Spleen (tissue), 11 donors: ENCODE measurements around the gene LSM3. TPM values are rescaled to one million over a fixed set of nuclear protein-coding genes. Genes with fewer than 3 reads are reported as not detected.

ENCODE experiments used
- DNase-seq: peaks from one replicate; pipeline ENCODE4 v3.0.0-alpha.2; 2020
- H3K27ac ChIP-seq, 8 donors: fragments of 200-600 bp; sonication (generic) in 7 of 8; 1 replicate in 4 of 8; 2 replicates in 4 of 8; pipeline versions ENCODE4 v1.5.0 to v1.8.0; 2016 to 2021; ENCODE audit warnings: inconsistent platforms in 4 of 8, mild to moderate bottlenecking in 4 of 8, moderate library complexity in 1 of 8
- H3K27me3 ChIP-seq, 7 donors: fragments of 200-600 bp; sonication (generic) in 6 of 7; replicated peaks in 1 of 7; 1 replicate in 4 of 7; 2 replicates in 3 of 7; pipeline versions ENCODE4 v1.5.0 to v1.8.0; 2016 to 2021; ENCODE audit warnings: inconsistent platforms in 3 of 7, mild to moderate bottlenecking in 1 of 7
- H3K36me3 ChIP-seq, 6 donors: fragments of 200-600 bp; sonication (generic) in 5 of 6; 1 replicate in 4 of 6; 2 replicates in 2 of 6; pipeline versions ENCODE4 v1.5.0 to v1.8.0; 2016 to 2021; ENCODE audit warnings: inconsistent platforms in 2 of 6
- H3K4me1 ChIP-seq, 6 donors: fragments of 200-600 bp; sonication (generic) in 5 of 6; 1 replicate in 3 of 6; 2 replicates in 3 of 6; pipeline versions ENCODE4 v1.5.0 to v1.8.0; 2016 to 2021; ENCODE audit warnings: inconsistent platforms in 3 of 6
- H3K4me3 ChIP-seq, 8 donors: fragments of 200-600 bp; sonication (generic) in 7 of 8; 1 replicate in 4 of 8; 2 replicates in 4 of 8; pipeline versions ENCODE4 v1.5.0 to v1.8.0; 2016 to 2021; ENCODE audit warnings: inconsistent platforms in 4 of 8, mild to moderate bottlenecking in 4 of 8, moderate library complexity in 2 of 8
- H3K9me3 ChIP-seq, 8 donors: fragments of 200-600 bp; sonication (generic) in 7 of 8; 1 replicate in 4 of 8; 2 replicates in 4 of 8; pipeline versions ENCODE4 v1.5.0 to v1.8.0; 2016 to 2021; ENCODE audit warnings: inconsistent platforms in 4 of 8
- POLR2A ChIP-seq, 3 donors: fragments of 450-650 bp; IDR thresholded peaks; one replicate each; pipeline ENCODE4 v1.5.1; 2017; ENCODE audit warnings: antibody characterized with exemption in 3 of 3, mild to moderate bottlenecking in 1 of 3
- POLR2AphosphoS5 ChIP-seq, 3 donors: sonication (generic); formaldehyde crosslinking; IDR thresholded peaks; one replicate each; pipeline ENCODE4 v1.5.1; 2017; ENCODE audit warnings: antibody characterized with exemption in 3 of 3
- WGBS, 5 donors: extraction: QIAGEN DNeasy Blood & Tissue Kit in 3 of 5; methylation state at CpG; one replicate each; pipeline versions ENCODE4 v1.1.5 to v1.1.7; 2013 to 2018; 5-methylcytosine and 5-hydroxymethylcytosine counted together
- intact Hi-C: fragments of 100-400 bp; cut with DNase I; formaldehyde crosslinking; loops from one replicate; pipeline ENCODE4 v1.15.0; 2023; ENCODE audit warnings: low total_unique reads
- polyA plus RNA-seq, 3 donors: library from polyadenylated mRNA; stranded (reverse); fragments of 200-250 nt; gene quantifications; one replicate each; pipeline ENCODE4 v1.2.1, GENCODE V29; 2013
- total RNA-seq, 7 donors: library from RNA; depleted of rRNA in 3 of 7; stranded (reverse); fragments of >200 nt in 3 of 7; fragmentation: NEBNext Ultra II Directional in 4 of 7; extraction: Animal tissue kit (Norgen Biotek cat#: 25700) in 4 of 7; gene quantifications; one replicate each; pipeline versions ENCODE4 v1.1.0 to v1.2.1, GENCODE V29; 2016 to 2021
- TF ChIP-seq, protein P1 (sequence below), 11 experiments: fragments of 200-600 bp in 7 of 11; fragments of 450-650 bp in 4 of 11; sonication (generic) in 4 of 11; IDR thresholded peaks in 8 of 11; conservative IDR thresholded peaks in 3 of 11; 1 replicate in 7 of 11; 2 replicates in 4 of 11; pipeline versions ENCODE4 v1.4.0 to v1.8.0; 2016 to 2021; ENCODE audit warnings: antibody characterized with exemption in 11 of 11, inconsistent platforms in 4 of 11, mild to moderate bottlenecking in 1 of 11
- donor health status: healthy with polysubstance abuse.
- donor health status: DM: no; HTN: no; CAD: no; lungs with moderate emphysema.
- donor health status: DM: no; HTN: no; CAD: no.
- donor health status: Bipolar disorder and iron deficiency.
- donor health status: healthy.
- donor health status: DM: no; HTN: no; CAD: no.
- donor health status: DM: yes; HTN: yes; CAD: no.

LSM3 gene
- total and polyA plus RNA-seq, 10 donors: 7.5 to 15.8 (median 9.7) TPM

GRCh38 chr3:14200841-14201240 lies 22.2 kb downstream of the LSM3 start:
- TF ChIP-seq POLR2AphosphoS5 (IDR thresholded peaks at IDR 0.05) (no peak), POLR2A (IDR thresholded peaks at IDR 0.05) (no peak)
- TF ChIP-seq, protein P1, sequence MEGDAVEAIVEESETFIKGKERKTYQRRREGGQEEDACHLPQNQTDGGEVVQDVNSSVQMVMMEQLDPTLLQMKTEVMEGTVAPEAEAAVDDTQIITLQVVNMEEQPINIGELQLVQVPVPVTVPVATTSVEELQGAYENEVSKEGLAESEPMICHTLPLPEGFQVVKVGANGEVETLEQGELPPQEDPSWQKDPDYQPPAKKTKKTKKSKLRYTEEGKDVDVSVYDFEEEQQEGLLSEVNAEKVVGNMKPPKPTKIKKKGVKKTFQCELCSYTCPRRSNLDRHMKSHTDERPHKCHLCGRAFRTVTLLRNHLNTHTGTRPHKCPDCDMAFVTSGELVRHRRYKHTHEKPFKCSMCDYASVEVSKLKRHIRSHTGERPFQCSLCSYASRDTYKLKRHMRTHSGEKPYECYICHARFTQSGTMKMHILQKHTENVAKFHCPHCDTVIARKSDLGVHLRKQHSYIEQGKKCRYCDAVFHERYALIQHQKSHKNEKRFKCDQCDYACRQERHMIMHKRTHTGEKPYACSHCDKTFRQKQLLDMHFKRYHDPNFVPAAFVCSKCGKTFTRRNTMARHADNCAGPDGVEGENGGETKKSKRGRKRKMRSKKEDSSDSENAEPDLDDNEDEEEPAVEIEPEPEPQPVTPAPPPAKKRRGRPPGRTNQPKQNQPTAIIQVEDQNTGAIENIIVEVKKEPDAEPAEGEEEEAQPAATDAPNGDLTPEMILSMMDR (IDR thresholded peaks at IDR 0.05 in 8 of 11, conservative IDR thresholded peaks at IDR 0.05 in 3 of 11): no peak
- WGBS, 5 donors: 93 to 97% (median 96%) methylated on average over 4 of the region's 4 CpGs
- Histone ChIP-seq H3K36me3 (peaks cover 0 to 46% (median 27%) of the 10 kb centered on the region in 6 donors), H3K27me3 (no peaks in the 10 kb centered on the region), H3K27ac (no peak overlapping the region), H3K4me3 (no peak overlapping the region), H3K9me3 (no peaks in the 10 kb centered on the region), H3K4me1 (peaks cover 4 to 36% (median 18%) of the 10 kb centered on the region in 6 donors)
- intact Hi-C loops: loop anchor here (5.0 kb wide), 1 partner anchor 266 kb away; no protein-coding TSS in a partner anchor
- no peak for DNase-seq

DNA sequence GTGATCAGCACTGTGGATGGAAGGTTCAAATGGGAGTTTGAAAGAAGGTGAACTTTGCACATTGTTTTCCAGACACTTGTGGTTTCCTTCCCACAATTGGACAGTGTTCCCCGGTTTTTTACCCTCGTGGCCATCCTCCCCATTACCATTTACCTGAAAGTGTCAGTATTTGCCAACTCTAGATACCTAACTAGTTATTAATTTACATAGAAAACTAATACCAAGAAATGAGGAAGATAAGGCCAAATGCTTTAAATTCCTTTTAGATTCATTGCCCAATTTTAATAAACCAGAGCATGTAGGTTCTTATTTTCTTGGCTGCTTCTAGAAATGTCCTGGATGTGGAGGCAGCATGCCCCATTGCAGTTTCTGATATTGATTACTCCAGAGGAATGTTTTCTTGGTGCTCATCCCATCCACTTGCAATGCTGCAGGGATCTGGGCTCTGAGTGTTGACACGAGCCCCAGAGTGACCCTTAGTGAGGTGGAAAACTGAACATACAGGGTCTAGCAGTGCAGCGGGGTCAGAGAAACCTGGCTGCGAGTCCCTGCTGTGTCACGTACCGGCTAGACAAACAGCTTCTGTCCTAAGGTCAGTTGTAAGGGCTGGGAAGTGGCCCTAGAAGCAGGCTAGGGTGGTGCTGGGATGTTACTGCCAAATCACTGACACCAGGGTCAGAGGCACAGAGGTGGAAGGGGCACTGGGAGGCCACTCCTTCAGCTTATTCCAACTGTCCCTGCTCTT lies 23.5 kb downstream of the LSM3 start:
- Histone ChIP-seq H3K4me3 (no peak overlapping the region), H3K27ac (peak overlapping the region in 3 of 8 donors; percentile 10 to 74 (median 72)), H3K4me1 (peaks cover 4 to 36% (median 18%) of the 10 kb centered on the region in 6 donors), H3K9me3 (no peaks in the 10 kb centered on the region), H3K27me3 (no peaks in the 10 kb centered on the region), H3K36me3 (peaks cover 0 to 34% (median 27%) of the 10 kb centered on the region in 6 donors)
- no peak for DNase-seq
- TF ChIP-seq POLR2A (IDR thresholded peaks at IDR 0.05) (no peak), POLR2AphosphoS5 (IDR thresholded peaks at IDR 0.05) (peak in 1 of 3 donors; percentile 12)
- 60 to 75% (median 64%) methylated on average over 6 to 7 of the region's 7 CpGs for WGBS, 5 donors
- intact Hi-C loops: loop anchor here (5.0 kb wide), 1 partner anchor 265 kb away; no protein-coding TSS in a partner anchor

DNA sequence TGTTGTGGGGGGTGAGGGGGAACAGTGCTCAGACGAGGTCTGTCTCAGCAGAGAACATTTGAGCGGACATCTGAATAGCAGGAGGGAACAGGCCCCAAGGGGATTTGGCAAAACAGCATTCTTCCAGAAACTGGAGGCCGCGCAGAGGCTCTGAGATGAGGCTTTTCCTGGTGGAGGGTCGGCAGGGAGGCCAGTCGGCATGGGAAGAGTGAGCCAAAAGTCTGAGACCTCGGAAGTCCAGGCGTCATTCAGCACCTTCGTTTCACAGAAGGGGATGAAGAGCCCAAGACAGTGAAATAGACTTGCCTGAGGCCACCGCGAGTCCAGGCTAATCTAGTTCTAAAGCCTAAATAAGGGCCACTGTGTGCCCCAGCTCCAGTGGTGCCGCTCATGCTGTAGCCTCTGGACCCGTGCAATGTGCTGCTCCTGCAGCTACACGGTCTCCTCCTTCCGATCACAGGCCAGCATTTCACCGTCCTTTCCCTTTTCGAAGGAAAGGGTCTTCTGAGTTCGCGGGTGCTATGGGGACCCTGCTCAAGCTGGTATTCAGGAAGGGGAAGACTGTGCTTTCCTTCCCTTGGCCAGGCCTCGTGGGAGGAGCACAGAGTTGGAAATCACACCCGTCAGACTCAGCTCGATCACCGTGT lies 24.4 kb downstream of the LSM3 start:
- TF ChIP-seq POLR2AphosphoS5 (IDR thresholded peaks at IDR 0.05): peak in 1 of 3 donors; percentile 25
- TF ChIP-seq, protein P1 (IDR thresholded peaks at IDR 0.05 in 8 of 11, conservative IDR thresholded peaks at IDR 0.05 in 3 of 11): no peak
- H3K36me3 ChIP-seq: peaks cover 0 to 25% (median 21%) of the 10 kb centered on the region in 6 donors

GRCh38 chr3:14203521-14204079 lies 25.0 kb downstream of the LSM3 start:
- peak in 2 of 3 donors; percentile 6 to 39 for TF ChIP-seq POLR2AphosphoS5 (IDR thresholded peaks at IDR 0.05)
- TF ChIP-seq, protein P1 (IDR thresholded peaks at IDR 0.05 in 8 of 11, conservative IDR thresholded peaks at IDR 0.05 in 3 of 11): peak; percentile 69 to 91 (median 87)
- no peak for TF ChIP-seq POLR2A (IDR thresholded peaks at IDR 0.05)
- Histone ChIP-seq H3K4me3 (no peak overlapping the region), H3K27me3 (no peaks in the 10 kb centered on the region), H3K9me3 (no peaks in the 10 kb centered on the region), H3K36me3 (peaks cover 0 to 19% (median 15%) of the 10 kb centered on the region in 6 donors), H3K27ac (peak overlapping the region in 7 of 8 donors; percentile 56 to 74 (median 68)), H3K4me1 (peaks cover 4 to 36% (median 18%) of the 10 kb centered on the region in 6 donors)
- DNase-seq: no peak
- intact Hi-C loops: loop anchor here (5.0 kb wide), 1 partner anchor 264 kb away; no protein-coding TSS in a partner anchor
- WGBS, 5 donors: 44 to 51% (median 46%) methylated on average over 9 to 10 of the region's 10 CpGs

More for the DNA sequence above, 24.4 kb downstream of the LSM3 start:
- Histone ChIP-seq H3K27ac (peak overlapping the region in 4 of 8 donors; percentile 62 to 74 (median 70)), H3K4me3 (no peak overlapping the region), H3K27me3 (no peaks in the 10 kb centered on the region), H3K4me1 (peaks cover 4 to 36% (median 18%) of the 10 kb centered on the region in 6 donors), H3K9me3 (no peaks in the 10 kb centered on the region)
- intact Hi-C loops: loop anchor here (5.0 kb wide), 1 partner anchor 264 kb away; no protein-coding TSS in a partner anchor
- 71 to 79% (median 73%) methylated on average over 22 to 23 of the region's 23 CpGs for WGBS, 5 donors
- DNase-seq: no peak
